Cardiac muscle cell (in vitro differentiated cells and primary cell): ENCODE measurements around the gene MMS22L. TPM values are rescaled to one million over a fixed set of nuclear protein-coding genes. Genes with fewer than 3 reads are reported as not detected.

Experiments
- DNase-seq, 2 donors: peaks; one replicate each; pipeline versions ENCODE4 v3.0.0 to v3.0.0-alpha.2; 2010 to 2017; ENCODE audit warnings: low read depth in 1 of 2, low spot score in 1 of 2
- H3K27ac ChIP-seq: fragments of 200-600 bp; sonication (generic); 2 replicates; pipeline ENCODE4 v1.5.1; 2016
- H3K27me3 ChIP-seq: fragments of 200-600 bp; sonication (generic); 2 replicates; pipeline ENCODE4 v1.6.0; 2016; ENCODE audit warnings: control low read depth
- H3K36me3 ChIP-seq: fragments of 200-600 bp; sonication (generic); 2 replicates; pipeline ENCODE4 v1.5.1; 2016; ENCODE audit warnings: control low read depth
- H3K4me1 ChIP-seq: fragments of 200-600 bp; sonication (generic); 2 replicates; pipeline ENCODE4 v1.8.1; 2017; ENCODE audit warnings: low read depth, mild to moderate bottlenecking, mixed run types
- H3K4me3 ChIP-seq: fragments of 200-600 bp; sonication (generic); 2 replicates; pipeline ENCODE4 v1.5.1; 2016; ENCODE audit warnings: mild to moderate bottlenecking
- H3K9me3 ChIP-seq: fragments of 200-600 bp; sonication (generic); 2 replicates; pipeline ENCODE4 v1.5.1; 2017; ENCODE audit warnings: low read depth, mild to moderate bottlenecking, control low read depth
- polyA plus RNA-seq: library from polyadenylated mRNA; unstranded; fragments of >200 nt; fragmentation: Nextera tagmentation; extraction: Ambion mirVana; gene quantifications from 2 replicates; pipeline ENCODE4 v1.2.1, GENCODE V29; 2016
- total RNA-seq: library from RNA; depleted of rRNA; stranded (reverse); fragments of >200 nt; gene quantifications from 2 replicates; pipeline ENCODE4 v1.2.3, GENCODE V29; 2016
- TF ChIP-seq, protein P1 (sequence below): IDR thresholded peaks from 2 replicates; pipeline ENCODE4 v1.5.1; 2012; ENCODE audit warnings: low read depth, mild to moderate bottlenecking, low read length

The MMS22L gene
- total and polyA plus RNA-seq, 2 experiments from 2014 or later: 6.6 to 12.6 TPM

DNA sequence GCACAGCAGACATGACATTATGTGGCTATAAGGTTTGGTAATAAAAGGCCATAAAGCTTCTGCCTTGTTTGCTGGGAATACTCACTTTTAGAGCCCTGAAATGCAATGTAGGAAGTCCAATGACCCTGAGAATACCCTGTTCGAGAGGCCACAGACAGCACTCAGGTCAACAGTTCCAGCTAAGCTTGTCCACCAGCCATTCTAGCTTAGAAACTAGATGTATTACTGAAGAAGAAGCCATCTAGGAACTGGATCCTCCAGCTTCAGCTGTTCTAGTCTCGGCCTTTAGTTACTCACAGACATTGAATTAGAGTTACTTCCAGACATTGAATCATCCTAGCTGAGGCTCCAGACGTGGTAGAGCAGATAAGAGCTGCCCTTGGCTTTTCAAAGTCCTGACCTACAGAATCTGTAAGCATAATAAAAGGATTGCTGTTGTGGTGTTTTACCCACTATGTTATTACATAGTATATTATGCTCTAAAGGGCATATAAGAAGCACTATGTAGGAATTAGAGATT, 84.9 kb downstream of the MMS22L start:
- Histone ChIP-seq H3K27ac (no peak overlapping the region), H3K9me3 (no peaks in the 10 kb centered on the region), H3K27me3 (no peaks in the 10 kb centered on the region), H3K4me1 (no peaks in the 10 kb centered on the region), H3K36me3 (no peaks in the 10 kb centered on the region), H3K4me3 (no peak overlapping the region)
- DNase-seq: peak in 1 of 2 donors; percentile 53
- TF ChIP-seq, protein P1, sequence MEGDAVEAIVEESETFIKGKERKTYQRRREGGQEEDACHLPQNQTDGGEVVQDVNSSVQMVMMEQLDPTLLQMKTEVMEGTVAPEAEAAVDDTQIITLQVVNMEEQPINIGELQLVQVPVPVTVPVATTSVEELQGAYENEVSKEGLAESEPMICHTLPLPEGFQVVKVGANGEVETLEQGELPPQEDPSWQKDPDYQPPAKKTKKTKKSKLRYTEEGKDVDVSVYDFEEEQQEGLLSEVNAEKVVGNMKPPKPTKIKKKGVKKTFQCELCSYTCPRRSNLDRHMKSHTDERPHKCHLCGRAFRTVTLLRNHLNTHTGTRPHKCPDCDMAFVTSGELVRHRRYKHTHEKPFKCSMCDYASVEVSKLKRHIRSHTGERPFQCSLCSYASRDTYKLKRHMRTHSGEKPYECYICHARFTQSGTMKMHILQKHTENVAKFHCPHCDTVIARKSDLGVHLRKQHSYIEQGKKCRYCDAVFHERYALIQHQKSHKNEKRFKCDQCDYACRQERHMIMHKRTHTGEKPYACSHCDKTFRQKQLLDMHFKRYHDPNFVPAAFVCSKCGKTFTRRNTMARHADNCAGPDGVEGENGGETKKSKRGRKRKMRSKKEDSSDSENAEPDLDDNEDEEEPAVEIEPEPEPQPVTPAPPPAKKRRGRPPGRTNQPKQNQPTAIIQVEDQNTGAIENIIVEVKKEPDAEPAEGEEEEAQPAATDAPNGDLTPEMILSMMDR: no peak

DNA sequence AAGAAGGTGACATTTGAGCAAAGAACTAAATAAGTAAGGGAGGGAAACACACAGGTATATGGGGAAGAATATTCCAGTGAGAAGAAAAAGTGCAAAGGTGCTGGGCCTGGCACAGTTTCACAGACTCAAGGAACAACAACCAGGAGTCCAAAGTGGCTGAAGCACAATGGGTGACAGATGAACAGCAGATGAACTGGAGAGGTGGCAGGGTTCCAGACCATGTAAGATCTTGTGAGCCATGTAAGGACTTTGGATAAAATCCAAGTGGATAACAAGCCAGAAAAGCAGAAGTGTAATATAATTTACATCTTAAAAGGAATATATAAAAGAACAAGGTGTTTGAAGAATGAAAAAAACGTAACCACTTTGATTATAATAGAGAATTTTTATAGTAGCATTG, 87.9 kb downstream of the MMS22L start:
- Histone ChIP-seq H3K4me1 (no peaks in the 10 kb centered on the region), H3K9me3 (no peaks in the 10 kb centered on the region), H3K36me3 (no peaks in the 10 kb centered on the region), H3K4me3 (no peak overlapping the region), H3K27me3 (no peaks in the 10 kb centered on the region), H3K27ac (no peak overlapping the region)
- DNase-seq: peak in 1 of 2 donors; percentile 66
- TF ChIP-seq, protein P1: no peak

DNA sequence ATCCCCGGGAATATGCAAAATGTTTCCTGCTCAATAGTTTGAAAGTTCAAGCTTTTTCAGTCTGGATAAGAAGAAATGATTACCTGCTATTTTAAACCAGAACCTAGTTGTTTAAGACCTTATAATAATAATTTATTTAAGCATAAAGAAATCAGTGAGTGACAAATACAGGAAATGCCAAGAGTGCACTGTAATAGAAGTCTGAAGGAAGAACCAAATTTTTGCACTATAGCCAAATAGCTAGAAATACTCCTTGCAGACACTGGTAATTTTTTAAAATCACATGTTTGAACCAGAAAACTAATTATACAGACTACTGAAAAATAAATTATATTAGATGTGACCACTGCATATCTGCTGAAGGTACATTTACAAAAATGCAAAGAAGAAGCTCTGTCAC, 93.2 kb downstream of the MMS22L start:
- H3K27ac ChIP-seq: no peak overlapping the region
- no peaks in the 10 kb centered on the region for H3K36me3 ChIP-seq
- no peak overlapping the region for H3K4me3 ChIP-seq
- DNase-seq: peak in 1 of 2 donors; percentile 68
- TF ChIP-seq, protein P1: no peak
- peaks cover 3% of the 10 kb centered on the region for H3K4me1 ChIP-seq
- no peaks in the 10 kb centered on the region for H3K27me3 ChIP-seq
- H3K9me3 ChIP-seq: no peaks in the 10 kb centered on the region

DNA sequence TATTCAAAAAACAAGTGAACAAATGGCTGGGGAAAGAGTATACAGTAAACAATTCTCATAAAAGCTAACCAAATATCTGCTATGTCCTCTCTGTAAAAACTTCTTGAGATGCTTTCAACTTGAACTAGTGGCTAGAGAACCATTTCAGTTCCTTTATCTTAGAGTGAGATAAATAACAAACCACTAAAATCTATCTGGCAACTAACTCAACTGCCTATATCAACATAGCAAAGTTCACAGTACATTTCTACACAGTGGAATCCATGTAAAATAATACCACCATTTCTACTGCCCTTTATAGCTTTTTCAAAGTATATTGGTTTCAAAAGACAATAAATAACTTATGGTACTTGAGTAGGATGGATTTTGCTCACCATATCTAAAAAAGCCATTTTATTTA, 95.1 kb downstream of the MMS22L start:
- Histone ChIP-seq H3K27me3 (no peaks in the 10 kb centered on the region), H3K9me3 (no peaks in the 10 kb centered on the region), H3K4me1 (peaks cover 3% of the 10 kb centered on the region), H3K4me3 (no peak overlapping the region), H3K27ac (no peak overlapping the region), H3K36me3 (no peaks in the 10 kb centered on the region)
- TF ChIP-seq, protein P1: no peak
- peak in 1 of 2 donors; percentile 27 for DNase-seq

DNA sequence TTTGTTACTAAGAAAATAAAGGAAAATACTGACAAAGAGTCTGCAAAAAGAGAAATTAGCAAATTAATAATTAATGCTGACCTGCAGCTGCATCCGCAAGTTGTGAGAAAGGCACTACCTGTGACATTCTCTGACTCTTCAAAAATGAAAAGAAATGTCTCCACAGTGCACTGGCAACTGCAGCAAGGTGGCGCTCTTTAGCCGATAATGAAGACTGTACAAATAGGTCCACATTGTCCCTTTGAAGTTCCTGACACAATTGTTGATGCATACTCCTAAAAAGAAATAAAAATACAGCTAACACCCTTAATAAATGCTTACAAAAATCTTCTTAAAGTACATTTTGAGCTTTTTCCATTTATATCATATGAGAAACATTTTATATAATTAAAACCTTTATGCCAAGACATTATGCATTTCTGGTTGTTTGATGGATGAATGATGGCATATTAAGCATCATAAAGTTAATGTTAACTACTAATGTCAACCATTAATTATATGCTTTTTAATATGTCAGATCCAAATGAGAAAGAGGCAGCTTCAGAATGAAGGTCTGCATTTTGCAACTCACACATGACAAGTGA, 96.5 kb downstream of the MMS22L start:
- Histone ChIP-seq H3K27me3 (no peaks in the 10 kb centered on the region), H3K4me3 (no peak overlapping the region), H3K27ac (no peak overlapping the region), H3K9me3 (no peaks in the 10 kb centered on the region), H3K4me1 (peaks cover 3% of the 10 kb centered on the region), H3K36me3 (no peaks in the 10 kb centered on the region)
- TF ChIP-seq, protein P1: peak; percentile 91
- peak; percentile 80 to 87 for DNase-seq
